Endothelial cell of umbilical vein (primary cell): Measurements from ENCODE around the gene SERPINB2. TPM values are rescaled to one million over a fixed set of nuclear protein-coding genes. Genes with fewer than 3 reads are reported as not detected.

Experiments used
- BruUV-seq: library from RNA; stranded (reverse); fragments of 400-500 nt; replicated peaks from 2 replicates; lab custom pipeline; 2021; lab: Mats Ljungman, UMichigan
- CTCF ChIA-PET: fragments of 300-600, 350-600 bp; sonication (Branson Sonifier 250); formaldehyde crosslinking; loops from one replicate; lab custom pipeline; 2021; ENCODE audit warnings: antibody characterized with exemption, inconsistent platforms; lab: Charles Lee
- POLR2A ChIA-PET: fragments of 300-600, 350-600 bp; sonication (Branson Sonifier 250); formaldehyde crosslinking; loops from one replicate; lab custom pipeline; 2021; ENCODE audit warnings: antibody characterized with exemption, inconsistent platforms; lab: Charles Lee
- DNase-seq: peaks from one replicate; pipeline ENCODE4 v3.0.0-alpha.2; 2011; ENCODE audit warnings: low read depth, low spot score
- FAIRE-seq: peaks from 2 replicates; lab custom pipeline; 2011; peaks lifted over from hg19 to GRCh38; lab: Jason Lieb, UNC
- H2AFZ ChIP-seq: 2 replicates; pipeline ENCODE4 v1.6.0; 2012; ENCODE audit warnings: low read depth, low read length, control low read depth, inconsistent platforms
- H3K27ac ChIP-seq: 2 replicates; pipeline ENCODE4 v1.5.1; 2011; ENCODE audit warnings: low read depth, mild to moderate bottlenecking, control low read depth, low read length, moderate library complexity; ENCODE audit not compliant: insufficient read depth
- H3K27me3 ChIP-seq, 2 experiments: 2 replicates each; pipeline versions ENCODE4 v1.6.0 to v1.6.1; 2011; ENCODE audit warnings: low read length in 2 of 2, mixed read lengths in 1 of 2; ENCODE audit not compliant: control insufficient read depth in 2 of 2, insufficient read depth in 2 of 2
- H3K36me3 ChIP-seq, 2 experiments: 2 replicates in 1 of 2; 3 replicates in 1 of 2; pipeline ENCODE4 v1.5.1; 2011; ENCODE audit warnings: low read length in 2 of 2, mild to moderate bottlenecking in 1 of 2, moderate library complexity in 1 of 2; ENCODE audit not compliant: control insufficient read depth in 2 of 2, insufficient read depth in 2 of 2; ENCODE audit errors: extremely low read depth in 1 of 2
- H3K4me1 ChIP-seq: 3 replicates; pipeline ENCODE4 v1.5.1; 2011; ENCODE audit warnings: mild to moderate bottlenecking, low read length; ENCODE audit not compliant: control insufficient read depth, insufficient read depth; ENCODE audit errors: extremely low read depth
- H3K4me2 ChIP-seq: 2 replicates; pipeline ENCODE4 v1.6.1; 2011; ENCODE audit warnings: low read length, control low read depth, mixed read lengths; ENCODE audit not compliant: insufficient read depth
- H3K4me3 ChIP-seq, 3 experiments: fragments of 200-600 bp in 1 of 3; sonication (generic), shearing (Covaris generic) in 1 of 3; replicated peaks in 1 of 3; 2 replicates each; pipeline ENCODE4 v1.5.1; 2011 to 2016; ENCODE audit warnings: control low read depth in 3 of 3, low read length in 3 of 3, mild to moderate bottlenecking in 2 of 3, inconsistent platforms in 1 of 3, low read depth in 1 of 3, moderate library complexity in 1 of 3; ENCODE audit not compliant: insufficient read depth in 1 of 3
- H3K79me2 ChIP-seq: 2 replicates; pipeline ENCODE4 v1.6.0; 2012; ENCODE audit warnings: low read length, inconsistent platforms; ENCODE audit not compliant: control insufficient read depth, insufficient read depth
- H3K9ac ChIP-seq: replicated peaks from 2 replicates; pipeline ENCODE3; 2011; ENCODE audit warnings: low read length, control low read depth; ENCODE audit not compliant: insufficient read depth; ENCODE audit errors: extremely low read depth
- H3K9me1 ChIP-seq: replicated peaks from 3 replicates; pipeline ENCODE4 v1.6.0; 2011; ENCODE audit warnings: mild to moderate bottlenecking, low read length; ENCODE audit not compliant: control insufficient read depth, insufficient read depth; ENCODE audit errors: extremely low read depth
- H3K9me3 ChIP-seq: replicated peaks from 2 replicates; pipeline ENCODE4 v1.5.1; 2012; ENCODE audit warnings: low read length, inconsistent platforms; ENCODE audit not compliant: control insufficient read depth, insufficient read depth
- H4K20me1 ChIP-seq: replicated peaks from 2 replicates; pipeline ENCODE3; 2011; ENCODE audit warnings: mild to moderate bottlenecking, low read length; ENCODE audit not compliant: control insufficient read depth, insufficient read depth; ENCODE audit errors: extremely low read depth
- EZH2 ChIP-seq: IDR thresholded peaks from 2 replicates; pipeline ENCODE4 v1.6.1; 2012; ENCODE audit warnings: borderline replicate concordance, low read depth, mild to moderate bottlenecking, moderate library complexity, low read length, inconsistent platforms; ENCODE audit not compliant: severe bottlenecking
- FOS ChIP-seq: IDR thresholded peaks from 2 replicates; pipeline ENCODE4 v1.6.1; 2011; ENCODE audit warnings: mild to moderate bottlenecking, low read length, moderate library complexity, borderline replicate concordance; ENCODE audit not compliant: insufficient read depth
- GATA2 ChIP-seq: IDR thresholded peaks from 2 replicates; pipeline ENCODE4 v1.7.0; 2011; ENCODE audit warnings: low read depth, mild to moderate bottlenecking, moderate library complexity, mixed read lengths, low read length; ENCODE audit not compliant: insufficient read length, insufficient read depth
- MYC ChIP-seq: IDR thresholded peaks from one replicate; pipeline ENCODE4 v1.6.1; 2011; ENCODE audit warnings: mild to moderate bottlenecking, low read depth, low read length
- POLR2A ChIP-seq: IDR thresholded peaks from 2 replicates; pipeline ENCODE4 v1.6.1; 2012; ENCODE audit warnings: low read depth, mild to moderate bottlenecking, control low read depth, low read length
- POLR2AphosphoS5 ChIP-seq: IDR thresholded peaks from 2 replicates; pipeline ENCODE4 v1.6.1; 2012; ENCODE audit warnings: low read depth, mild to moderate bottlenecking, control low read depth, low read length, moderate library complexity; ENCODE audit not compliant: insufficient read depth
- dilution Hi-C: fragments of 300-500 bp; cut with MboI; formaldehyde crosslinking; loops from one replicate; pipeline ENCODE4 v1.15.0; 2019; ENCODE audit warnings: low sequenced_read_pairs; ENCODE audit not compliant: extremely low pct_ligation_motif_present
- intact Hi-C: fragments of 100-400 bp; cut with micrococcal nuclease; formaldehyde crosslinking; loops from one replicate; pipeline ENCODE4 v1.10.0; 2022
- polyA plus RNA-seq, 4 experiments: library from polyadenylated mRNA; depleted of rRNA in 3 of 4; stranded (reverse) in 3 of 4; unstranded in 1 of 4; fragments of >200 nt; gene quantifications; 2 replicates each; pipeline versions ENCODE4 v1.2.1 to v1.2.3, GENCODE V29; 2011 to 2012; ENCODE audit warnings: missing spikeins in 1 of 4
- total RNA-seq: library from RNA; stranded (reverse); gene quantifications from 2 replicates; pipeline ENCODE4 v1.2.3, GENCODE V29; 2021
- TF ChIP-seq, protein P1 (sequence below): IDR thresholded peaks from 2 replicates; pipeline ENCODE4 v1.6.1; 2011; ENCODE audit not compliant: insufficient read depth, insufficient read length
- TF ChIP-seq, protein P2 (sequence below), 2 donors: IDR thresholded peaks; 1 replicate in 1 of 2; 2 replicates in 1 of 2; pipeline ENCODE4 v1.5.1; 2011; ENCODE audit warnings: low read length in 2 of 2, mild to moderate bottlenecking in 2 of 2, moderate library complexity in 2 of 2, control low read depth in 1 of 2, inconsistent platforms in 1 of 2, low read depth in 1 of 2; ENCODE audit not compliant: insufficient read depth in 1 of 2; ENCODE audit errors: extremely low read depth in 1 of 2

SERPINB2 gene
- total and polyA plus RNA-seq, 2 donors (not counting 3 experiments of a cell fraction or from before 2014, with no cell fraction given), result 0.24 to 2.5 TPM

DNA sequence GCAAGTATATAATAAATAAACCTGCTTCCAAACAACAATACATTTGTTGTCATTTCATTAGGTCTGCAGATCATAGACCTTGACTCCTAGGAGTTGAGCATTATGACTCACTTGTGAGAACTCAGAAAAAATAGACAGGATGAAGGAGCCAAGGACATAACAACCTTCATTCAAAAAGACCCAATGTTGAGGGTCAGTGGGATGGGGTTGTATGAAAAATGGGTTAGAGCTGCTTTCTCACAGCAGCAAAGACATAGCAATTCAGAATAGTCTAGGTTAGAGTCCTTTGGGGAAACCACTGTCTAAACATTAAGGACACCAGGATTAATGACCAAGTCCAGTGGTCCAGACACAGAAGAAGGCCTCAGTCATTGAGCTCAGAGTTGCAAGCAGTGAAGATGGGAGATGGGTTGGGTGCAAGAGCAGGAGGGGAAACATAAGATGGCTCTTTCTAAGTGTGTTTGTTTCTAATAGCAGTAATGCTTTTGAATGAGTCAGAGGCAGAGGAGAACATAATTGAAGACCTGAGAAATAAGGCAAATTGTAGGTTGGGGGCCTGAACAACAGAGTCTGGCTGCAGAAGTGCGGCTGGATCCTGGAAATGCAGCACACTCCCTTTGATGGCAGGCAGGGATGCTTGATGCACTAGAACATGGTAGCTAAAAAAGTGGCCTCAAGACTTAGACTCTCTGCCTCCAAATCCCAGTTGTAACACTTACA is 16.5 kb downstream of the SERPINB2 start:
- ChIA-PET POLR2A (no interaction called here), CTCF (no interaction called here)
- H3K9me1 ChIP-seq, result no peaks in the 10 kb centered on the region
- no peak overlapping the region for H3K27ac ChIP-seq
- intact Hi-C loops (no loop called here), dilution Hi-C loops (no loop called here)
- DNase-seq, result no peak
- no peaks in the 10 kb centered on the region for H3K79me2 ChIP-seq
- H3K9me3 ChIP-seq, result no peaks in the 10 kb centered on the region
- H3K4me2 ChIP-seq, result no peak overlapping the region
- BruUV-seq, result no TSS peak
- TF ChIP-seq MYC, result no peak
- no peak for TF ChIP-seq POLR2AphosphoS5
- TF ChIP-seq, protein P1, sequence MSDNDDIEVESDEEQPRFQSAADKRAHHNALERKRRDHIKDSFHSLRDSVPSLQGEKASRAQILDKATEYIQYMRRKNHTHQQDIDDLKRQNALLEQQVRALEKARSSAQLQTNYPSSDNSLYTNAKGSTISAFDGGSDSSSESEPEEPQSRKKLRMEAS, result no peak
- no peak for TF ChIP-seq FOS
- TF ChIP-seq EZH2, result no peak
- TF ChIP-seq POLR2A, result no peak
- no peak for TF ChIP-seq GATA2
- TF ChIP-seq, protein P2, sequence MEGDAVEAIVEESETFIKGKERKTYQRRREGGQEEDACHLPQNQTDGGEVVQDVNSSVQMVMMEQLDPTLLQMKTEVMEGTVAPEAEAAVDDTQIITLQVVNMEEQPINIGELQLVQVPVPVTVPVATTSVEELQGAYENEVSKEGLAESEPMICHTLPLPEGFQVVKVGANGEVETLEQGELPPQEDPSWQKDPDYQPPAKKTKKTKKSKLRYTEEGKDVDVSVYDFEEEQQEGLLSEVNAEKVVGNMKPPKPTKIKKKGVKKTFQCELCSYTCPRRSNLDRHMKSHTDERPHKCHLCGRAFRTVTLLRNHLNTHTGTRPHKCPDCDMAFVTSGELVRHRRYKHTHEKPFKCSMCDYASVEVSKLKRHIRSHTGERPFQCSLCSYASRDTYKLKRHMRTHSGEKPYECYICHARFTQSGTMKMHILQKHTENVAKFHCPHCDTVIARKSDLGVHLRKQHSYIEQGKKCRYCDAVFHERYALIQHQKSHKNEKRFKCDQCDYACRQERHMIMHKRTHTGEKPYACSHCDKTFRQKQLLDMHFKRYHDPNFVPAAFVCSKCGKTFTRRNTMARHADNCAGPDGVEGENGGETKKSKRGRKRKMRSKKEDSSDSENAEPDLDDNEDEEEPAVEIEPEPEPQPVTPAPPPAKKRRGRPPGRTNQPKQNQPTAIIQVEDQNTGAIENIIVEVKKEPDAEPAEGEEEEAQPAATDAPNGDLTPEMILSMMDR (IDR thresholded peaks at IDR 0.05; ENCODE audit: extremely low read depth in 1 of 2, insufficient read depth in 1 of 2, low read depth in 1 of 2, low read length in 2 of 2), result no peak
- peaks cover 0 to 4% of the 10 kb centered on the region in 2 experiments for H3K27me3 ChIP-seq
- H2AFZ ChIP-seq, result no peak overlapping the region
- H3K4me1 ChIP-seq, result no peaks in the 10 kb centered on the region
- no peaks in the 10 kb centered on the region for H3K36me3 ChIP-seq
- no peak for FAIRE-seq
- H4K20me1 ChIP-seq, result no peaks in the 10 kb centered on the region
- H3K9ac ChIP-seq, result no peak overlapping the region
- no peak overlapping the region for H3K4me3 ChIP-seq
